Psoas muscle (tissue), 8 donors: ENCODE data around the gene MRPS2. TPM values are rescaled to one million over a fixed set of nuclear protein-coding genes. Genes with fewer than 3 reads are reported as not detected.

Experiments used
- ATAC-seq, 4 donors: fragments of 200-7000 bp; cut with Tn5 transposase; one replicate each; pipeline ENCODE4 v1.9.1; 2020; ENCODE audit warnings: moderate library complexity in 3 of 4, mild to moderate bottlenecking in 2 of 4
- DNase-seq, 2 donors: peaks; one replicate each; pipeline ENCODE4 v3.0.0-alpha.2; 2020
- H3K27ac ChIP-seq: fragments of 200-600 bp; one replicate; pipeline ENCODE4 v1.8.0; 2022
- H3K27me3 ChIP-seq, 3 donors: fragments of 200-600 bp in 1 of 3; one replicate each; pipeline versions ENCODE4 v1.6.1 to v1.8.0; 2013 to 2022; ENCODE audit warnings: low read length in 2 of 3, mild to moderate bottlenecking in 2 of 3, moderate library complexity in 1 of 3; ENCODE audit not compliant: insufficient read depth in 3 of 3
- H3K36me3 ChIP-seq, 2 donors: fragments of 200-600 bp in 1 of 2; one replicate each; pipeline versions ENCODE4 v1.6.1 to v1.8.0; 2013 to 2022; ENCODE audit warnings: low read depth in 1 of 2, mild to moderate bottlenecking in 1 of 2, moderate library complexity in 1 of 2; ENCODE audit not compliant: insufficient read depth in 1 of 2
- H3K4me1 ChIP-seq: fragments of 200-600 bp; one replicate; pipeline ENCODE4 v1.8.0; 2022
- H3K4me3 ChIP-seq: fragments of 200-600 bp; one replicate; pipeline ENCODE4 v1.8.0; 2022; ENCODE audit warnings: mild to moderate bottlenecking
- H3K9me3 ChIP-seq: fragments of 200-600 bp; one replicate; pipeline ENCODE4 v1.8.0; 2022
- CTCF ChIP-seq: fragments of 200-600 bp; IDR thresholded peaks from one replicate; pipeline ENCODE4 v1.8.0; 2022; ENCODE audit warnings: antibody characterized with exemption
- WGBS, 3 donors: extraction: QIAGEN DNeasy Blood & Tissue Kit; methylation state at CpG; one replicate each; pipeline versions ENCODE4 v1.1.6 to v1.1.7; 2013; 5-methylcytosine and 5-hydroxymethylcytosine counted together
- intact Hi-C, 2 donors: fragments of 100-400 bp; cut with DNase I; formaldehyde crosslinking; loops; one replicate each; pipeline versions ENCODE4 v1.11.0 to v1.14.2; 2022
- polyA plus RNA-seq, 3 donors: library from polyadenylated mRNA; stranded (reverse); fragments of 200-250 nt; gene quantifications; one replicate each; pipeline ENCODE4 v1.2.3, GENCODE V29; 2013
- total RNA-seq, 4 donors: library from RNA; stranded (reverse); fragmentation: NEBNext Ultra II Directional in 2 of 4; extraction: Animal tissue kit (Norgen Biotek cat#: 25700) in 2 of 4; gene quantifications; one replicate each; pipeline versions ENCODE4 v1.2.1 to v1.2.4, GENCODE V29; 2021 to 2023
- donor health status: healthy with polysubstance abuse.
- donor health status: DM: no; HTN: no; CAD: no; lungs with moderate emphysema.
- donor health status: Bipolar disorder and iron deficiency.
- donor health status: healthy.
- donor health status: DM: yes; HTN: yes; CAD: no.
- donor health status: DM: no; HTN: no; CAD: no.
- donor health status: DM: no; HTN: no; CAD: no.
- donor health status: DM: yes; HTN: yes; CAD: no.

The MRPS2 gene
- total and polyA plus RNA-seq, 7 donors: 36.8 to 78.8 (median 47.1) TPM

- TF ChIP-seq CTCF: peak; percentile 64
- WGBS, 3 donors: 62 to 67% (median 63%) methylated on average over 21 of the region's 21 CpGs
- intact Hi-C loops: loop anchor here in 1 of 2 donors (10.0 kb wide), 1 partner anchor 1370 kb away; the partner anchor contains the start of gene WDR5
Observed at GRCh38 chr9:135504262-135505243, 4.1 kb downstream of the MRPS2 start.

DNA sequence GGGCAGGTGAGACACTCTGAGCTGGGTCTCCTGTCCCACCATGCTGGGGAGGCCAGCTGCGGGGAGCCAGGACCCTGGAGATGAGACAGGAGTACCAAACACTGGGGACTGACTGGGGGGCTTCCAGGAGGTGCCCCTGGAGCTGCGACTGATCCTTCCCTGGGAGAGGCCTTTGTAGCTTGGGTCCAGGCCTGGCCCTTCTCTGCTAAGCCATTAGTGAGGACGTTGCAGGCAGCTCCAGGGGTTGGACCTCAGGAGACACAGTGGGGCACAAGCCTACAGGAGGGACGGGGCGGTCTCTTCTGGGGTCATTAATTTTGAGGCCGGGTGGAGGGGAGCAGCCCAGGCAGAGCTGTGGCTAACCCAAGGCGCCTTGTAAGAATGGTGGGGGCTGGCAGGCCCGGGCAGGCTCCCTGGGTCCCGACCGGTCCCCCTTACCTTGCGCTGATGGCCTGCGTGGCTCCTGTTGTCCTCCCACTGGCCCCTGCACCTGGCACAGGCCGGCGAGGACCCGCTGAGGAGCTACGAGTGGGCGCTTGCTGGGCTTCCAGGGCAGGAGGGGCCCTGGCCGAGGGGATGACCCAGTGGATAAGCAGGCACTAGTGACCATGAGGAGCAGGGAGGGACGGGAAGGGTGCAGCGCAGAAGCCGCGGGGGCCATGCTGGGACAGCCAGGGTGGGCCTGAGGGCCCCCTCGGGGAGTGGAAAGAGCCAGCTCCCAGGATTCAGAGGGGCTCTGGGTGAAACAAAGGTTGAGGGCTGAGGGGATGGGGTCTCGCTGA is 5.1 kb downstream of the MRPS2 start:
- Histone ChIP-seq H3K27ac (no peak overlapping the region), H3K27me3 (peaks cover 0 to 4% (median 0%) of the 10 kb centered on the region in 3 donors), H3K4me1 (peaks cover 10% of the 10 kb centered on the region), H3K9me3 (peaks cover 4% of the 10 kb centered on the region), H3K4me3 (no peak overlapping the region), H3K36me3 (peaks cover 0 to 32% of the 10 kb centered on the region in 2 donors)
- no peak for TF ChIP-seq CTCF
- WGBS, 3 donors: 76 to 80% (median 80%) methylated on average over 22 to 24 of the region's 24 CpGs
- ATAC-seq (no peak), DNase-seq (no peak)
- intact Hi-C loops: loop anchor here in 1 of 2 donors (10.0 kb wide), 1 partner anchor 1371 kb away; the partner anchor contains the start of gene WDR5

More at GRCh38 chr9:135504262-135505243, 4.1 kb downstream of the MRPS2 start:
- Histone ChIP-seq H3K4me3 (no peak overlapping the region), H3K4me1 (peaks cover 10% of the 10 kb centered on the region), H3K9me3 (peaks cover 4% of the 10 kb centered on the region), H3K27ac (no peak overlapping the region), H3K36me3 (peaks cover 0 to 32% of the 10 kb centered on the region in 2 donors), H3K27me3 (peaks cover 0 to 4% (median 0%) of the 10 kb centered on the region in 3 donors)
- ATAC-seq (peak in 1 of 4 donors; percentile 21), DNase-seq (peak; percentile 57 to 71)

- Histone ChIP-seq H3K9me3 (peaks cover 4% of the 10 kb centered on the region), H3K27me3 (peaks cover 0 to 4% (median 0%) of the 10 kb centered on the region in 3 donors), H3K36me3 (peaks cover 0 to 32% of the 10 kb centered on the region in 2 donors), H3K4me1 (peaks cover 6% of the 10 kb centered on the region), H3K27ac (no peak overlapping the region), H3K4me3 (no peak overlapping the region)
- ATAC-seq (no peak), DNase-seq (no peak)
- intact Hi-C loops: loop anchor here in 1 of 2 donors (10.0 kb wide), 1 partner anchor 1372 kb away; the partner anchor contains the start of gene WDR5
- WGBS, 3 donors: 59 to 67% (median 62%) methylated on average over 13 to 14 of the region's 14 CpGs
- TF ChIP-seq CTCF: no peak
Observed at GRCh38 chr9:135506327-135507103, 6.0 kb downstream of the MRPS2 start.
